GM23338 (cell line): ENCODE results near the gene FAM8A1. TPM values are rescaled to one million over a fixed set of nuclear protein-coding genes. Genes with fewer than 3 reads are reported as not detected.

Experiments
- ATAC-seq: fragments of 200-7000 bp; cut with Tn5 transposase; 3 replicates; pipeline ENCODE4 v1.9.1; 2020
- DNase-seq: peaks from one replicate; pipeline ENCODE4 v3.0.0-alpha.2; 2015; ENCODE audit warnings: low spot score
- H2AFZ ChIP-seq: fragments of 200-600 bp; sonication (generic); 2 replicates; pipeline ENCODE4 v1.8.0; 2016; ENCODE audit warnings: antibody characterized with exemption, mild to moderate bottlenecking, moderate library complexity
- H3F3A ChIP-seq: fragments of 200-600 bp; sonication (generic); replicated peaks from 2 replicates; pipeline ENCODE4 v1.8.0; 2017; ENCODE audit warnings: antibody characterized with exemption, mixed run types, low read depth
- H3K27ac ChIP-seq: fragments of 200-600 bp; sonication (generic); 2 replicates; pipeline ENCODE4 v1.6.1; 2016; ENCODE audit warnings: low read depth
- H3K27me3 ChIP-seq: fragments of 200-600 bp; sonication (generic); 2 replicates; pipeline ENCODE4 v1.8.0; 2016; ENCODE audit warnings: mild to moderate bottlenecking, mixed run types, moderate library complexity; ENCODE audit not compliant: insufficient read depth
- H3K36me3 ChIP-seq: fragments of 200-600 bp; sonication (generic); 2 replicates; pipeline ENCODE4 v1.8.0; 2016; ENCODE audit warnings: mild to moderate bottlenecking; ENCODE audit not compliant: insufficient read depth
- H3K4me1 ChIP-seq: fragments of 200-600 bp; sonication (generic); 2 replicates; pipeline ENCODE4 v1.8.0; 2016; ENCODE audit warnings: mild to moderate bottlenecking, moderate library complexity; ENCODE audit not compliant: insufficient read depth
- H3K4me2 ChIP-seq: fragments of 200-600 bp; sonication (generic); 2 replicates; pipeline ENCODE4 v1.7.1; 2017; ENCODE audit warnings: mixed run types
- H3K4me3 ChIP-seq: fragments of 200-600 bp; sonication (generic); 2 replicates; pipeline ENCODE4 v1.6.1; 2016; ENCODE audit warnings: mixed run types
- H3K79me2 ChIP-seq: fragments of 200-600 bp; sonication (generic); replicated peaks from 2 replicates; pipeline ENCODE4 v1.8.0; 2017; ENCODE audit warnings: mild to moderate bottlenecking; ENCODE audit not compliant: insufficient read depth
- H3K9me2 ChIP-seq: fragments of 200-600 bp; sonication (generic); 2 replicates; pipeline ENCODE4 v1.8.0; 2017; ENCODE audit not compliant: insufficient read depth
- H4K20me1 ChIP-seq: fragments of 200-600 bp; sonication (generic); replicated peaks from 2 replicates; pipeline ENCODE4 v1.8.0; 2017; ENCODE audit warnings: mild to moderate bottlenecking; ENCODE audit not compliant: insufficient read depth
- H3K27ac Mint-ChIP-seq: 2 replicates; pipeline ENCODE4 v1.8.0; 2020; ENCODE audit warnings: inconsistent platforms, mild to moderate bottlenecking, moderate library complexity, mixed read lengths
- H3K27me3 Mint-ChIP-seq: 3 replicates; pipeline ENCODE4 v1.8.0; 2022; ENCODE audit warnings: low read depth, mild to moderate bottlenecking, moderate library complexity, mixed read lengths, inconsistent platforms; ENCODE audit not compliant: insufficient read depth, poor library complexity
- H3K36me3 Mint-ChIP-seq: 3 replicates; pipeline ENCODE4 v1.8.0; 2021; ENCODE audit warnings: low read depth, mild to moderate bottlenecking, inconsistent platforms, moderate library complexity, mixed read lengths
- H3K4me1 Mint-ChIP-seq: 3 replicates; pipeline ENCODE4 v1.8.0; 2020; ENCODE audit warnings: mild to moderate bottlenecking, inconsistent platforms, mixed read lengths
- H3K4me3 Mint-ChIP-seq: 3 replicates; pipeline ENCODE4 v1.8.0; 2021; ENCODE audit warnings: moderate library complexity, mild to moderate bottlenecking, inconsistent platforms, mixed read lengths
- H3K9me3 Mint-ChIP-seq: 3 replicates; pipeline ENCODE4 v1.8.0; 2020; ENCODE audit warnings: moderate library complexity, mild to moderate bottlenecking, inconsistent platforms, mixed read lengths
- CTCF ChIP-seq, 2 experiments: fragments of 200-600 bp in 1 of 2; sonication (generic) in 1 of 2; conservative IDR thresholded peaks; 2 replicates each; pipeline versions ENCODE4 v1.5.1 to v1.6.1; 2016 to 2017; ENCODE audit warnings: antibody characterized with exemption in 2 of 2, low read depth in 2 of 2, mild to moderate bottlenecking in 2 of 2, moderate library complexity in 1 of 2
- EZH2phosphoT487 ChIP-seq: fragments of 200-600 bp; sonication (generic); IDR thresholded peaks from one replicate; pipeline ENCODE4 v1.8.1; 2018; ENCODE audit warnings: antibody characterized with exemption; ENCODE audit not compliant: unreplicated experiment
- JUNB ChIP-seq: IDR thresholded peaks from one replicate; pipeline ENCODE4 v1.6.1; 2016; ENCODE audit warnings: antibody characterized with exemption; ENCODE audit not compliant: unreplicated experiment
- POLR2AphosphoS5 ChIP-seq: IDR thresholded peaks from 2 replicates; pipeline ENCODE4 v1.6.1; 2016; ENCODE audit warnings: antibody characterized with exemption, low read depth
- REST ChIP-seq: IDR thresholded peaks from one replicate; pipeline ENCODE4 v1.6.1; 2018; ENCODE audit warnings: antibody characterized with exemption; ENCODE audit not compliant: unreplicated experiment
- ZNF114 ChIP-seq: fragments of 250-450 bp; sonication (Bioruptor Pico); IDR thresholded peaks from 2 replicates; pipeline ENCODE4 v1.5.0; 2020; ENCODE audit warnings: mild to moderate bottlenecking, moderate library complexity
- ZNF331 ChIP-seq: fragments of 250-450 bp; sonication (Bioruptor Pico); IDR thresholded peaks from 2 replicates; pipeline ENCODE4 v1.5.0; 2020; ENCODE audit warnings: low read depth, mild to moderate bottlenecking, moderate library complexity
- polyA plus RNA-seq: library from polyadenylated mRNA; unstranded; fragments of >200 nt; fragmentation: Nextera tagmentation; extraction: Ambion mirVana; gene quantifications from 2 replicates; pipeline ENCODE4 v1.2.1, GENCODE V29; 2016
- total RNA-seq: library from RNA; depleted of rRNA; stranded (reverse); fragments of >200 nt; shearing (Covaris generic); gene quantifications from 2 replicates; pipeline ENCODE4 v1.2.3, GENCODE V29; 2014

The FAM8A1 gene
- total and polyA plus RNA-seq, 2 experiments from 2014 or later, result 4.0 to 15.6 TPM

GRCh38 chr6:17633465-17634188, 33.5 kb downstream of the FAM8A1 start (continued):
- no peak for TF ChIP-seq POLR2AphosphoS5
- TF ChIP-seq EZH2phosphoT487, result no peak
- TF ChIP-seq ZNF114 (CRISPR knock-in tag), result no peak
- no peak for TF ChIP-seq JUNB
- TF ChIP-seq CTCF (conservative IDR thresholded peaks at IDR 0.05; ENCODE audit: low read depth in 2 of 2), result no peak

DNA sequence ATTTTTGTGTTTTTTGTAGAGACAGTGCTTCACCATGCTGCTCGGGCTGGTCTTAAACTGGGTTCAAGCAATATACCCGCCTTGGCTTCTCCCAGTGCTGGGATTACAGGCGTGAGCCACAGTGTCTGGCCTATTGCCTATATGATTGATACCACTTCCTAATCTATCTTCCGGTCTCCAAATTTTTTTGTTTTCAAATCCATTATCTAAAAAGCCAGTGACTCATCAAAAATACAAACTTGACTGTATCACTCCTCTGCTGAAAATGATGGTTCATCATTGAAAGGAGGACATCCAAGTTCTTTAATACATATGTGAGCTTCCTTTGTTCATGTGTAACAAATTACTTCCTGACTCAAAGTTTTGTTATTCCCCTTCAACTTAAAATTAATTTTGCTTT, 35.5 kb downstream of the FAM8A1 start:
- H3K36me3 ChIP-seq, result peaks cover 61% of the 10 kb centered on the region
- no peak for ATAC-seq
- no peaks in the 10 kb centered on the region; the same call in 2 of the 3 replicates for H3K4me1 Mint-ChIP-seq

More for the DNA sequence above, 35.5 kb downstream of the FAM8A1 start:
- no peaks in the 10 kb centered on the region for H3K9me2 ChIP-seq
- H3K27me3 ChIP-seq, result no peaks in the 10 kb centered on the region
- no peak overlapping the region for H2AFZ ChIP-seq
- no peak overlapping the region for H3K4me2 ChIP-seq
- no peak for DNase-seq
- TF ChIP-seq ZNF331, result no peak
- TF ChIP-seq REST, result no peak
- no peak for TF ChIP-seq POLR2AphosphoS5
- TF ChIP-seq CTCF (conservative IDR thresholded peaks at IDR 0.05; ENCODE audit: low read depth in 2 of 2), result no peak
- H3K27ac Mint-ChIP-seq, result no peak overlapping the region
- no peaks in the 10 kb centered on the region for H3K9me3 Mint-ChIP-seq
- peaks cover 20% of the 10 kb centered on the region for H4K20me1 ChIP-seq
- H3K27me3 Mint-ChIP-seq, result peaks cover 3% of the 10 kb centered on the region
- H3K36me3 Mint-ChIP-seq, result peaks cover 90% of the 10 kb centered on the region
- no peaks in the 10 kb centered on the region for H3K4me1 ChIP-seq
- no peaks in the 10 kb centered on the region for H3F3A ChIP-seq
- H3K4me3 Mint-ChIP-seq, result no peak overlapping the region
- no peak overlapping the region for H3K27ac ChIP-seq
- peaks cover 64% of the 10 kb centered on the region for H3K79me2 ChIP-seq
- H3K4me3 ChIP-seq, result no peak overlapping the region
